HTERT RPE-1 (cell line): Measurements from ENCODE around the gene ALKBH4.
"Not testable (repeated sequence)": the region's sequence is repeated elsewhere in the genome, so short reads cannot be mapped to it uniquely, and the experiment has no call there.

Experiments
- in situ Hi-C: fragments of 300-500 bp; cut with MboI; formaldehyde crosslinking; loops from 4 replicates; pipeline ENCODE4 v1.14.3; 2020; ENCODE audit warnings: low sequenced_read_pairs

Gene ALKBH4

GRCh38 chr7:102455596-102455995 lies 9.1 kb downstream of the ALKBH4 start:
- in situ Hi-C loops, result no loop called here

GRCh38 chr7:102454932-102455331 lies 9.7 kb downstream of the ALKBH4 start:
- in situ Hi-C loops, result not testable (repeated sequence)

GRCh38 chr7:102454468-102454867 lies 10.2 kb downstream of the ALKBH4 start:
- in situ Hi-C loops, result no loop called here

- in situ Hi-C loops, result no loop called here
Observed at GRCh38 chr7:102453319-102453718, 11.3 kb downstream of the ALKBH4 start.

GRCh38 chr7:102452451-102452850 lies 12.2 kb downstream of the ALKBH4 start:
- in situ Hi-C loops, result no loop called here

GRCh38 chr7:102451371-102452054 lies 13.2 kb downstream of the ALKBH4 start:
- in situ Hi-C loops, result no loop called here

GRCh38 chr7:102450242-102450641 lies 14.4 kb downstream of the ALKBH4 start:
- in situ Hi-C loops, result no loop called here

GRCh38 chr7:102449136-102449535 lies 15.5 kb downstream of the ALKBH4 start:
- in situ Hi-C loops, result no loop called here

GRCh38 chr7:102447311-102447710 lies 17.4 kb downstream of the ALKBH4 start:
- in situ Hi-C loops, result no loop called here

- in situ Hi-C loops, result no loop called here
Observed at GRCh38 chr7:102446387-102447156, 18.1 kb downstream of the ALKBH4 start.

GRCh38 chr7:102445674-102446071 lies 19.0 kb downstream of the ALKBH4 start:
- in situ Hi-C loops, result no loop called here

GRCh38 chr7:102444961-102445673 lies 19.5 kb downstream of the ALKBH4 start:
- in situ Hi-C loops, result no loop called here

- in situ Hi-C loops, result no loop called here
Observed at GRCh38 chr7:102439963-102440795, 24.5 kb downstream of the ALKBH4 start.

- in situ Hi-C loops, result no loop called here
Observed at GRCh38 chr7:102436118-102436517, 28.5 kb downstream of the ALKBH4 start.

- in situ Hi-C loops, result no loop called here
Observed at GRCh38 chr7:102434039-102434486, 30.6 kb downstream of the ALKBH4 start.

GRCh38 chr7:102433219-102434038 lies 31.2 kb downstream of the ALKBH4 start, which contains the start of gene ORAI2:
ORAI2 (plus strand) TSS chr7:102433575; CDS start chr7:102438957, 5,382 bp downstream.
- in situ Hi-C loops, result no loop called here

GRCh38 chr7:102432442-102433218 lies 32.0 kb downstream of the ALKBH4 start:
- in situ Hi-C loops, result no loop called here

GRCh38 chr7:102431617-102432298 lies 32.9 kb downstream of the ALKBH4 start:
- in situ Hi-C loops, result no loop called here
